CD4-positive, alpha-beta T cell treated with Interleukin-6 at 100 ng/mL for 8 hours (primary cell): ENCODE measurements around the gene FGGY.
"Not testable (repeated sequence)": the region's sequence is repeated elsewhere in the genome, so short reads cannot be mapped to it uniquely, and the experiment has no call there.

ENCODE experiments used
- DNase-seq: peaks from one replicate; pipeline ENCODE4 v3.0.0-alpha.2; 2020; ENCODE audit warnings: mixed read lengths, low spot score

Gene FGGY

DNA sequence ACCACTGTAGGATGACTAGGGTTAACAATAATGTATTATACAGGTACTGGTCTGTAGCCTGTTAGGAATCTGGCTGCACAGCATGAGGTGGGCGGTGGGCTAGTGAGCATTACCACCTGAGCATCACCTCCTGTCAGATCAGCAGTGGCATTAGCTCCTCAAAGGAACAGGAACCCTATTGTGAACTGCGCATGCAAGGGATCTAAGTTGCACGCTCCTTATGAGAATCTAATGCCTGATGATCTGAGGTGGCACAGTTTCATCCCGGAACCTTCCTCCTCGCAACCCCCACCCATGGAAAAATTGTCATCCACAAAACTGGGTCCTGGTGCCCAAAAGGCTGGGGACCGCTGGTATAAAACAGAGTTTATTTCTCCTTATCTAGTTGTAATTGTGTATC lies 147.6 kb downstream of the FGGY start:
- DNase-seq, result no peak

DNA sequence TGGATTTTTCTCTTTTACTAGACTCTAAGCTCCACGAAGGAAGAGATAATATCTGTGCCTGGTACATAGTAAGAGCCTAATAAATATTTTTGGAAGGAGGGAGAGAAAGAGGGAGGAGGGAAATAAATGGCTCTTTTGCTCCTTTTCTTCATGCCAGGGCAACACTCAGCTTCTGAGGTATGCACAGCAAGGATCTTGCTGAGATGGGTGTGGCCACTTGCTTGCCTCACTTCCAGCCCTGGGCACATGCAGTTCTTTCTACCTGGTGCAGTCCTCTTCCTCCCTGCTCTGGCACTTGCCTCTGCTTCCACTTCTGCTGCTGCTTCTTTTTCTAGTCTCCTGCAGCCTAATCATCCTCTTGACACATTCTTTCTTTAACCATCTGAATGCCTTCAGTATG lies 148.1 kb downstream of the FGGY start:
- no peak for DNase-seq

DNA sequence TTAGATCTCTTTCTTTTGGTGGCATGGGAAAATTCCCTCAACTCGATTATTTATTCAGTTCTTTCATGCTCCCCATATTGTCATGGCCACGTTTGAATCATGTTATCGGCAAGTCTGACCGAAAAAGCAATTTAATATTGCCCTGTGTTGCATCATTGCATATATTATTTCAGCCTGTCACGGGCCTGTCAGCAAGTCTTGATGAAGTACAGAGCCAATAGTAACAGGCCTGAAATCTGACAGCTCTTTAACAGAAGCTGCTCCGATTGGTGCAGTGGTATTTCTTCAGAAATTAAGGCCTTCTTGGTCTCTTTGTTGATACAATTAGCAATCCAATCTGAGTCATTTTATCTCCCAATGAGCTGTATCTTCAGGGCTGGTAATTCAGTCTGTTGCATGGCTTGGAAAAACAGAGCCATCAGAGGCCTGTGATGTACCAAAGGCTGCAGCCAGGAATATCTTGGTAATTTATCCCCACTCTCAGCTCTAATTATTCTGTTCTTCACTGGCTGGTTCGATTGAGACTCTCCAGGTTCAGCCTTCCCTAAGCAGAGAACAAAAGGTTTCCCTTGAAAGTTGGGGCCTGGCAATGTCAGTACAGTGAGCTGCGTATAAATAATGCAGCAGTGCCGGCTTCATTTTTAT lies 149.5 kb downstream of the FGGY start:
- no peak for DNase-seq

DNA sequence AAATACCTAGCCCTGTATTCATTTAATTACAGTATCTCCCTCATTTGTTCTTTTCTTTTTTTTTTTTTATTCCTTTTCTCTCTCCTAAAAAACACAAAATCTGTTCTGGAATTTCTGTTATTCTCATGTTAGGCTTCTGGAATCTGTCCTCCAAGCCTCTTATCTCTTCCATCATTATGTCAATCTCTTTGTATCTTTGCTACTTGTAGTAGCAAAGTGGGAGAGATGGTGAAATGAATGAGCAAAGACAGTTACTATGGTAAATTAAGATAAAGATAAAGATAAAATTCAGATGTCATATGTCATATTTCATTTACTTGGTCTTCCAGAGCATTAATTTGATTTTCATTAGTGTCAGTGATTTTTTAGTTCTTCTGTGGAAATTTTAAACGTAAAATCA lies 155.1 kb downstream of the FGGY start:
- DNase-seq, result no peak

DNA sequence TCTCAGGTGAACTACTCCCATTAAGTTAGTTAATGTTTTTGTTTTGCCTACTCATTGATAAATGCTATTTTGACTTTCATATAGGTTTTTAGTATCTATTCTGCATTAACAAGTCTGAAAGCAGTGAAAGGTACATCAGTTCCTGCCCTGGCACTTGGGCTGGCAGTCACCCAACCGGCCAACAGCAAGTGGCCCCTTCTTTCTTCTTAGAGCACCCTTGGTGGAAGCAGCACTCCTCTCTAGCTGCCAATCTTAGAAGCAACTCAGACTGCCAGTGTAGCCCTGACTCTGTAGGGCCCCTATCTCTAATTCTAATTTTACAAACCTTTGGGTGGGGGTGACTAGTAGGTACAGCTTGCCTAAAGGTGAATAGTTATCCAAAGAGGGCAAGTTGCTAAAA lies 155.7 kb downstream of the FGGY start:
- DNase-seq, result no peak

DNA sequence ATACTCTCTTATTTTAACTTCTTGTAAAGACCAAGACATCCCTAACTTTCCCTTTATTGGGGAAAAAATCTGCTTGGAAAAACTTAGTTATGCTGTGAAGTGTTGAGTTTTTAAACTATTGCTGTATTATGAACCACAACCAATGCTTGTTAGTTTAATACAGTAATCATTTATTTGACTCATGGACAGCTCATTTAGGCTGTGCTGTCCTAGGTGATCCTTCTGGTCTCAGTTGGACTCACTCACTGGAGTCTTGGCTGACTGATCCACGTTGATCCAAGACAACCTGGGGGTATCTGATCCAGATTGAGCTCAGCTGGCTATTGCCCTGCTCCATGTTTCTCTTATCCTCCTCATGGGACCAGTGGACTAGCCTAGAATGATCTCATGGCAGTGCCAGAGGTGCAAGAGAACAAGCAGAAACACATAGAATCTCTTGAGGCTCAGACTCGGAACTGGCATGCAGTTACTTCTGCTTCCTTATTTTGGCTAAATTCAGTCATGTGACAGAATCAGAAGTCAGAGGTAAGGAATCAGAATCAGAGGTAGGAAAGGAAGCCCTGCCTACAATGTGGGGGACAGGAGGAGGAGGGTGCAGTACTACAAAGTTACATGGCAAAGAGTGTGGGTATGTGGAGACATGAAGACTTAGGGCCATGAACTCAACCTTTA lies 156.5 kb downstream of the FGGY start:
- DNase-seq, result no peak

DNA sequence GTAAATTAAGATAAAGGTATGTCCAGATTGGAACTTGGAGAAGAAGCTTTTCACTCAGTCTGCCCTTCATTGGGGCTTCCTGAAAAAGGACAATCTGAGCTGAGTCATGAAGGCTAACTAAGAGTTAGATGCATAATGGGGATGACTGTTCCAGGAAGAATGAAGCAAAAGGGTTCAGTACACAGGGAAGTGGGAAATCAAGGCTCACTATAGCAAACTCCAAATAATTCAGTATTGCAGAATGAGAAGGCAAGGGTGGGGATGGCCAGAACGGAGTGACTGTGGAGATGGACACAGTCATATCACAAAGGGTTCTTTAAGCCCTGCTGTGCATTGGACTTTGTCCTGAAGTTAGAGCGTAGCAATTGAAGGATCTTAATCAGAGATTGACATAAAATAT lies 158.3 kb downstream of the FGGY start:
- no peak for DNase-seq

DNA sequence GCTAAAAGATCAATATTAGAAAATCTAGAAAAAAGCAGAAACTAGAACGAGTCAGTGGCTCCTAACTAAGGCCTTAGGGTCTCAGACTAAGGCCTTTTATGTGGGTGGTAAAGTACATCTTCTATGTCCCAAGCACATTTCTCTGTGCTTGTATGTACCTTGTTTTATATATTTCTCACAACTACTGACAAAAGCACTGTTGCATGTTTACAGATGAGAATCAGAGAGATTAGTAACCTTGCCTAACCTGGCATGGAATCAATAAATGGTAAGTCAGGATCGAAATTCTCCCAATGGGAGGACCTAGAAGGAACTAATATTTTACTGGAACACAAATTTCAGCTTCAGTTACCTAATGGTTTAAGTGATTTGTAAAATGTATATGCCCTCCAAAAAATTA lies 160.9 kb downstream of the FGGY start:
- no peak for DNase-seq

DNA sequence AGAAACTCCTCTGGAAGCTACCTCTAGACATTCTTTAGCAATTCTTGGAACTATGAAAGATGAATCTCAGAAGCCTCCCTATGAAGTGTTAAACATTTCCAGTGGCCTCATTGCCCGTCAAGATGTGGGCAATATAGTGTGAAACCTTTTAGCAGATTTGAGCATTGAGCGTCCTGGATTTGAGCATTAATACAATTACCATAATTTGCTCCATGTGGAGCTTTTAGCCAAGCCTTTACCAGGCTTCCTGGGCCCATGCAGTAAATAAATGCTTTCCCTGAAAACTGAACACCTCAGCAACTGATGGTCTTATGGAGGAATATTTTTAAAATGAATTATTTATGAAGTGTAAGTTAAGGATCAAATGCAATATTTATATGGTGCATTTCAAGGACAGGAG lies 162.0 kb downstream of the FGGY start:
- DNase-seq, result no peak

DNA sequence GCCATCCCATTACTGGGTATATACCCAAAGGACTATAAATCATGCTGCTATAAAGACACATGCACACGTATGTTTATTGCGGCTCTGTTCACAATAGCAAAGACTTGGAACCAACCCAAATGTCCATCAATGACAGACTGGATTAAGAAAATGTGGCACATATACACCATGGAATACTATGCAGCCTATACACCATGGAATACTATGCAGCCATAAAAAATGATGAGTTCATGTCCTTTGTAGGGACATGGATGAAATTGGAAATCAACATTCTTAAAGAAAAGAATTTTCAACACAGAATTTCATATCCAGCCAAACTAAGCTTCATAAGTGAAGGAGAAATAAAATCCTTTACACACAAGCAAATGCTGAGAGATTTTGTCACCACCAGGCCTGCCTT lies 166.0 kb downstream of the FGGY start:
- DNase-seq, result not testable (repeated sequence)

DNA sequence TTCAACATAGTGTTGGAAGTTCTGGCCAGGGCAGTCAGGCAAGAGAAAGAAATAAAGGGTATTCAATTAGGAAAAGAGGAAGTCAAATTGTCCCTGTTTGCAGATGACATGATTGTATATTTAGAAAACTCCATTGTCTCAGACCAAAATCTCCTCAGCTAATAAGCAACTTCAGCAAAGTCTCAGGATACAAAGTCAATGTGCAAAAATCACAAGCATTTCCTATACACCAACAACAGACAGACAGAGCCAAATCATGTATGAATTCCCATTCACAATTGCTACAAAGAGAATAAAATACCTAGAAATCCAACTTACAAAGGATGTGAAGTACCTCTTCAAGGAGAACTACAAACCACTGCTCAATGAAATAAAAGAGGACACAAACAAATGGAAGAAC lies 168.6 kb downstream of the FGGY start:
- not testable (repeated sequence) for DNase-seq

DNA sequence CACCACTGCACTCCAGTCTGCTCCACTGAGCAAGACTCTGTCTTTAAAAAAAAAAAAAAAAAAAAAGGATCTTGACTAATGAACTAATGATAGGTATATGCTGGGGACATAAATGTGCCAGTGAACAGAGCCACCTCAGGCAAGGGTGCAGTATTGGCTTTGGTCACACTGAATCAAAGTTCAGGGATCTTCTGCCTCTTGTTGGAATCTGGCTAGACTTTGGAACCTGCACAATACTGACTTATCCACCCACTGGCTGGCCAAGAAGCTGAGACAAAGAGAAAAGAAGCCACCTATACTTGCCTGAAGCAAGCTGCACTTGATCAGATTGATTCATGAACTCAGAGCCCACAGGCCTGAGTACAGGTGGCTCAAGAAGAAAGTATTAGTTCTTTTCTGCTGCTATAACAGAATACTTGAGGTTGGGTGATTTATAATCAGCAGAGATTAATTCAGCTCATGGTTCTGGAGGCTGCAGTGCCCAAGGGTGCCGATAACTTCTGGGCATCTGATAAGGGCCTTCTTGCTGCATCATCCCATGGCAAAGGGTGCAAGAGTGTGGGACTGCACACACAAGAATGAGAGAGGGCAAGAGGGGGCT lies 172.0 kb downstream of the FGGY start:
- no peak for DNase-seq

DNA sequence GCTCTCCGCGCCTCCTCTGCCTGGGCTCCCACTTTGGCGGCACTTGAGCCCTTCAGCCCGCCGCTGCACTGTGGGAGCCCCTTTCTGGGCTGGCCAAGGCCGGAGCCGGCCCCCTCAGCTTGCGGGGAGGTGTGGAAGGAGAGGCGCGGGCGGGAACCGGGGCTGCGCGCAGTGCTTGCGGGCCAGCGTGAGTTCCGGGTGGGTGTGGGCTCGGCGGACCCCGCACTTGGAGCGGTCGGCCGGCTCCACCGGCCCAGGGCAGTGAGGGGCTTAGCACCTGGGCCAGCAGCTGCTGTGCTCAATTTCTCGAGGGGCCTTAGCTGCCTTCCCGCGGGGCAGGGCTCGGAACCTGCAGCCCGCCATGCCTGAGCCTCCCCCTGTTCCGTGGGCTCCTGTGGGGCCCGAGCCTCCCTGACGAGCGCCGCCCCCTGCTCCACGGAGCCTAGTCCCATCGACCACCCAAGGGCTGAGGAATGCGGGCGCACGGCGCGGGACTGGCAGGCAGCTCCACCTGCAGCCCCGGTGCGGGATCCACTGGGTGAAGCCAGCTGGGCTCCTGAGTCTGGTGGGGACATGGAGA lies 175.2 kb downstream of the FGGY start:
- not testable (repeated sequence) for DNase-seq

DNA sequence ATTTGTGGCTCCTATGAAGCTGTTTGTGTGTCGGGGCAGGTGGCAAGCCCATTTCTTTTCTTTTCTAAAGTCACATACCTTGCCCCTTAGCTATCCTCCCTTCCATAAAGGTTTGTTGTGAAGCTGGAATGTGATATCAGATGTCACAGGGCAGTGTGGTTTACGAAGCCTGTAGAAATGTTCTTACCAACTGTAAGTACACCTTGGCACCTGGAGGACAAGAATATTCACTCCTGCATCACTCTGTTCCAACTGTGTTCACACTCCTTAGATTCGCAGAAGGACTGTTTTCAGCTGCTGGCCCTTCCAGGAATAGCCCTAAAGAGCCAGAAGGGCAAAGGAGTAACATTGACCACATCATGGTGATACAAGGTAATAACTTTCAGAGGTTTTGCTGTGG lies 176.9 kb downstream of the FGGY start:
- DNase-seq, result no peak

DNA sequence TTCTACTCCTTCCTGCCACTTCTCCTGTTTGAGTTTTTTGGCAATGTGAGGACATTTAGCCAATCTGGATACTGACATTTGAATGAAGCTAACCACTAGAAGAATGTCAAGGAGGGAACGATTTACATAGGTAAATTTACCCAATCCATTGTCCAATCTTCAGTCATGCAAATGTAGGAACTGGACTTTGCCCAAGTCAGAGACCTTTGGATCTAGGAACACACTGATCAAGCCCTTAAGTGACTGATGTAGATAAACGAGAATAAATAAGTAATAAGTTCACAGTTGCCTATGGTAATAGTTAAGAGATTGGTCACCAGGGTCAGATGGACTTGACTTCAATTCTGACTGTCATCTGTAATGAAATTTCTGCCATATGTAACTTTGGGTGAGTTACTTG lies 177.6 kb downstream of the FGGY start:
- DNase-seq, result no peak

DNA sequence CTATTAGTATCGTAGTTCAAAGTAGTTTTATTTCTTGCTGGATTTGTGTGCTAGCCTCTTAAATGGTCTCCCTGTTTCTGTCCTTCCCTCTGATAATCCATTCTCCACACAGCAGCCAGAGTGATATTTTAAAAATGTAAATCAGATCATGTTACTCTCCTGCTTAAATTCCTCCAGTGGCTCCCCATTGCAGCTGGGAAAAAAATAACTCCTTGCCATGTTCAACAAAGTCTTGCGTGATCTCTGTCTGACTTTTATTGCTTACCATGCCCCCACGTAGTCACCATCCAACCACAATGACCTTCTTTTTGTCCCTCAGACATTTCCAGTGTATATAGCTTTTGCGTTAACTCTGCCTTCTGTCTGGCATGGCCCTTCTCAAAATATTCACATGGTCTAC lies 178.8 kb downstream of the FGGY start:
- no peak for DNase-seq

DNA sequence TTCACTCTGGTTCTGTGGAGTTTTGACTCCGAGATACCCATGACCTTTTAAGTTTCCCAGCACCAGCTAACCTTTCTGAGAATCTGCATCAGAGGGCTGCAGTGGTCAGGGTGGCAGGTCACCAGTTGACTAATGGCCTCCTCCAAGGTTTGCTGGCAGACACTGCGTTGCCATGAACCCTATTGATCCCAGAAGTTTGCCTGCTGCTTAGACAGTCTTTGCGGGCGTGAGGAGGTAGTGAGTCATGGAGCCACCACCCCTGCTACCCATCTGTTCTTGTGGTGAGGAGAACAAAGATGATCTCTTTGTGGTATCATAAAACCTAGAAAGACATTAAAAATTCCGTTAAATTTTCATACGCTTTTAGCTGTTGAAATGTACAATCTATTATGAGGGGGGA lies 180.4 kb downstream of the FGGY start:
- DNase-seq, result no peak

DNA sequence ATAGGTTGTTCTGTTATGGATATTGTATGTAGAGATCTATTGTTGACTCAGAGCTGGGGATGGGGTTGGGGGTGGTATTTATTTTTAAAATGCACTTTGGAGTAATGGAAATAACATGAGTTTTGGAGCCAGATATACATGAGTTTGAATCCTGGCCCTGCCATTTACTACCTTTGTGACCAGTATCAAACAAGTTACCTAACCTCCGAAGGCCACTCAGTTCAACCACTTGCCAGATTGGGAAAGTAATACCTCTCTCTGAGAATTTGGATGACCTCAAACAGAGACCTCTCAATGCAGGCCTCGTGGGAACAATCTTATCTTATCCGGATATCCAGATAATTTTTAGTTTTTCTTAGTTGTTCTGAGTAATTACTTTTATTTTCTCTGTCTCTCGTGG lies 181.0 kb downstream of the FGGY start:
- no peak for DNase-seq

DNA sequence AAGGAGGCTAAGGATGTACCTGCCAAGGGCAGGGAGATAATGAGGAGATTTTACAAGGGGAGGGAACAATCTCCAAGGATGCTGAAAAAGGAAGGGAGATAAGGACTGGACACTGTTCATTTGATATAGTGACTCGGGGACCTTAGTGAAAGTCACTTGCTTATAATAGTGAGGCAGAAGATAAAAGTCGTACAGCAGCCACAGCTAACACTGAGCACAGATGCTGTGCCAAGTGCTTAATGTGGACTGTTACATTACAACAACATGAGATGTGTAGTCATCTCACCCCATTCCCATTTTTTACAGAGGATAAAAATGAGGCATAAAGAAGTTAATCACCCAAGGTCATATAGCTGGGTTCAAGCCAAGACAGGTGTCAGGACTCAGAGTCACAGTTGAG lies 181.9 kb downstream of the FGGY start:
- no peak for DNase-seq

DNA sequence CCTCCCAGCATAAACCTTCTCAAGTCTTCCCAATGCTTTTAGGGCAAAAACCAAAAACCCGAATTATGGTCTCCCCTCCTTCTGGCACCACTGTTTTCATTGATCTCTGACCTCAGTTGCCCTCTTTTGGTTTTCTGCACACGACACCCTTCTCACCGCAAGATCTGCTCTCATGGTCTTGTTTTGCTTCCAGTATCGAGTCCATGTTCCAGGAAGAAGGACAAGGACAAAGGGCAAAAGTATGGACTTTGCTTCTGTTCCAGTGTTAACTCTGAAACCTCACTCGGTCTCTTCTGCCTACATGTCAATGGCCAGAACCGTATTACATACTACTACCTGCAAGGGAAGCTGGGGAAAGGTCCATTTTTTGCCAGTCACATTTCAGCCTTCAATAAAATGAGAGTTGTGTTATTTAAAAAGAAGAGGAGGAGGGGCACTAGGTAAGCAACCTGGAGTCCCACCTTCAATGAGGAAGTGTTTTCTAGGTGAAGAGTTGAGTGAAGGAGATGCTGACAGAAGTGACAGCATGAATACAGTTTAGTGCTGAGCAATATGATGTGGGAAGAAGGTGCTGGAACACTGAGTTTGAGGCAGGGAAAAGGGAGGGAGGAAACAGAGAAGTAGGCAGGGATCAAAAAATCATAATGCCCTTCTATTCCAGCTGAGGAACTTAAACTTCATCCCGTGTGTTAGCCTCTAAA lies 183.4 kb downstream of the FGGY start:
- DNase-seq, result no peak

DNA sequence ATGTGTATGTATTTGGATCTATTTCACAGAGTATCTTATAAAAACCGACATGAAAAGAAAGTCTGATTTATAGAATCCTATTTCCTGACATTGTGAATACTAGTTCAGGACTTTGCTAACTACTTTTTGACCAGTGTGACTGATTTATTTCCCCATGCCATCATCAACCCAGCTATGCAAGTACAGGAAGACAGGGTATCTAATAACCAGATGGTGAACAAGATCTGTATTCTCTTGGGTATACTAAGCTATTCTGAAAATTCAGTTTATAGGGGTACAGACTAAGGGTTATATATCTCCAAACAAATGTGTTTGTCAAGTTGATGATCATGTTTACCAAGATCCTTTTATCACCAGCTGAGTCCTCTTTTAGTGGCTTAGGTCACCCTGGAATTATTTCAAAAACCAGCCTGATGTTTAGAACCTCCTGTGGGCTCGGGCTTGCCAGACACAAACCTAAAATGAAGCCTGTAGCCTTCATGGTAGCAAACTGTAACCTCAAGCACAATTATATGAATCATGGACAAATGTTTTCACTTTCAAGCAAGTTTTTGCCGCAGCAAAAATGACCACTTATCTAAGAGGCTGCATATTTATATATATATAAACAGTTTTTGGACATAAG lies 185.1 kb downstream of the FGGY start:
- no peak for DNase-seq

DNA sequence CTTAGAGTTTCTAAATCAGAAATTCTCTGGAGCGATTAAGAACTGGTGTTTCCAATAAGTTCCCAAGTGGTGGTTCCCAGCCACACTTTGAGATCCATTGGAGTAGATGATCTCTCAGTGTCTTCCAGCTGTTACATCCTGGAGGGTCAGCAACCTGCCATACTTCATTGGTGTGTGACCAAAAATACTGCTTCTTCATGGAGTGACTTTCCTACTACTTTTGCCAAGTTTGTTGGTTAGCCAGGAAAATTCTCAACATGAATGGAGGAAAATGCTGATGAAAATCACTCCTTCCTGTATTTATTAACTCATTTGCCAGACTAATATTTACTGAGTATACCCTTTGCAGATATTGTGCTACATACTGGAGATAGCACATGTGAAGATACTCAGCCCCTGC lies 186.1 kb downstream of the FGGY start:
- no peak for DNase-seq
